OCI-LY7 (cell line): ENCODE results near the gene KCNQ5. TPM values are rescaled to one million over a fixed set of nuclear protein-coding genes. Genes with fewer than 3 reads are reported as not detected.

Experiments used
- BruUV-seq: library from RNA; stranded (reverse); fragments of 400-500 nt; replicated peaks from 2 replicates; lab custom pipeline; 2021; lab: Mats Ljungman, UMichigan
- CTCF ChIA-PET: fragments of 300-600 bp; sonication (Branson Sonifier 250); formaldehyde crosslinking; loops from one replicate; lab custom pipeline; 2022; ENCODE audit warnings: antibody characterized with exemption; ENCODE audit not compliant: unreplicated experiment; lab: Charles Lee
- POLR2A ChIA-PET: fragments of 300-600 bp; sonication (Branson Sonifier 250); formaldehyde crosslinking; loops from one replicate; lab custom pipeline; 2022; ENCODE audit warnings: antibody characterized with exemption; lab: Charles Lee
- DNase-seq: peaks from one replicate; pipeline ENCODE4 v3.0.0-alpha.2; 2015; ENCODE audit warnings: low spot score
- H2AFZ ChIP-seq: fragments of 200-600 bp; sonication (generic), shearing (Covaris generic); 2 replicates; pipeline ENCODE4 v1.6.1; 2014; ENCODE audit warnings: mild to moderate bottlenecking, antibody characterized with exemption, low read length, moderate library complexity
- H3K27ac ChIP-seq: fragments of 200-600 bp; sonication (generic); 2 replicates; pipeline ENCODE4 v1.5.1; 2014; ENCODE audit warnings: mixed run types, low read depth, mild to moderate bottlenecking, moderate library complexity, low read length, inconsistent platforms; ENCODE audit not compliant: poor library complexity, severe bottlenecking
- H3K36me3 ChIP-seq: fragments of 200-600 bp; sonication (generic); 2 replicates; pipeline ENCODE4 v1.6.1; 2014; ENCODE audit warnings: mild to moderate bottlenecking, antibody characterized with exemption, low read length, moderate library complexity, mixed read lengths; ENCODE audit not compliant: insufficient read depth
- H3K4me1 ChIP-seq: fragments of 200-600 bp; sonication (generic); 2 replicates; pipeline ENCODE4 v1.5.1; 2014; ENCODE audit warnings: mild to moderate bottlenecking, low read length; ENCODE audit not compliant: insufficient read depth, poor library complexity, severe bottlenecking
- H3K4me2 ChIP-seq: fragments of 200-600 bp; sonication (generic); 2 replicates; pipeline ENCODE4 v1.6.1; 2014; ENCODE audit warnings: mild to moderate bottlenecking, low read length
- H3K4me3 ChIP-seq: fragments of 200-600 bp; sonication (generic); 2 replicates; pipeline ENCODE4 v1.5.1; 2014; ENCODE audit warnings: mild to moderate bottlenecking, low read depth, low read length; ENCODE audit not compliant: poor library complexity, severe bottlenecking
- H3K79me2 ChIP-seq: fragments of 200-600 bp; sonication (generic); 2 replicates; pipeline ENCODE4 v1.6.1; 2016; ENCODE audit warnings: low read depth, mild to moderate bottlenecking, low read length, moderate library complexity, mixed read lengths; ENCODE audit not compliant: insufficient read depth
- H3K9me2 ChIP-seq: fragments of 200-600 bp; sonication (generic); 2 replicates; pipeline ENCODE4 v1.6.1; 2016; ENCODE audit warnings: mild to moderate bottlenecking, low read length, mixed read lengths; ENCODE audit not compliant: insufficient read depth
- H3K9me3 ChIP-seq: fragments of 200-600 bp; sonication (generic); 2 replicates; pipeline ENCODE4 v1.6.1; 2014; ENCODE audit warnings: mild to moderate bottlenecking, mixed run types, low read length, mixed read lengths
- H4K20me1 ChIP-seq: fragments of 200-600 bp; sonication (generic); 2 replicates; pipeline ENCODE4 v1.6.1; 2014; ENCODE audit warnings: mild to moderate bottlenecking, antibody characterized with exemption, low read length, moderate library complexity, mixed read lengths; ENCODE audit not compliant: insufficient read depth
- EZH2phosphoT487 ChIP-seq: fragments of 200-600 bp; sonication (generic); IDR thresholded peaks from 2 replicates; pipeline ENCODE4 v1.6.1; 2018; ENCODE audit warnings: low read depth, borderline replicate concordance, mild to moderate bottlenecking, mixed run types, antibody characterized with exemption, low read length, moderate library complexity, mixed read lengths
- intact Hi-C: fragments of 100-400 bp; cut with micrococcal nuclease; formaldehyde crosslinking; loops from one replicate; pipeline ENCODE4 v1.10.0; 2022; ENCODE audit not compliant: unreplicated experiment
- total RNA-seq, 2 experiments: library from RNA; depleted of rRNA in 1 of 2; stranded (reverse); fragments of >200 nt in 1 of 2; shearing (Covaris generic) in 1 of 2; gene quantifications; 2 replicates each; pipeline ENCODE4 v1.2.3, GENCODE V29; 2014 to 2022
- TF ChIP-seq, protein P1 (sequence below): fragments of 200-600 bp; sonication (generic); conservative IDR thresholded peaks from 2 replicates; pipeline ENCODE4 v1.5.1; 2014; ENCODE audit warnings: mild to moderate bottlenecking, antibody characterized with exemption, low read length, moderate library complexity, mixed read lengths

The KCNQ5 gene
- total RNA-seq, 2 experiments from 2014 or later, result 26.1 to 29.7 TPM

- Histone ChIP-seq H4K20me1 (no peaks in the 10 kb centered on the region), H3K4me3 (no peak overlapping the region), H3K4me1 (no peaks in the 10 kb centered on the region), H3K4me2 (no peak overlapping the region), H3K27ac (no peak overlapping the region), H3K79me2 (no peaks in the 10 kb centered on the region), H2AFZ (no peak overlapping the region), H3K9me3 (no peaks in the 10 kb centered on the region), H3K9me2 (no peaks in the 10 kb centered on the region), H3K36me3 (no peaks in the 10 kb centered on the region)
- ChIA-PET CTCF (no interaction called here), POLR2A (no interaction called here)
- no peak for DNase-seq
- intact Hi-C loops, result no loop called here
- BruUV-seq, result no TSS peak
- TF ChIP-seq, protein P1, sequence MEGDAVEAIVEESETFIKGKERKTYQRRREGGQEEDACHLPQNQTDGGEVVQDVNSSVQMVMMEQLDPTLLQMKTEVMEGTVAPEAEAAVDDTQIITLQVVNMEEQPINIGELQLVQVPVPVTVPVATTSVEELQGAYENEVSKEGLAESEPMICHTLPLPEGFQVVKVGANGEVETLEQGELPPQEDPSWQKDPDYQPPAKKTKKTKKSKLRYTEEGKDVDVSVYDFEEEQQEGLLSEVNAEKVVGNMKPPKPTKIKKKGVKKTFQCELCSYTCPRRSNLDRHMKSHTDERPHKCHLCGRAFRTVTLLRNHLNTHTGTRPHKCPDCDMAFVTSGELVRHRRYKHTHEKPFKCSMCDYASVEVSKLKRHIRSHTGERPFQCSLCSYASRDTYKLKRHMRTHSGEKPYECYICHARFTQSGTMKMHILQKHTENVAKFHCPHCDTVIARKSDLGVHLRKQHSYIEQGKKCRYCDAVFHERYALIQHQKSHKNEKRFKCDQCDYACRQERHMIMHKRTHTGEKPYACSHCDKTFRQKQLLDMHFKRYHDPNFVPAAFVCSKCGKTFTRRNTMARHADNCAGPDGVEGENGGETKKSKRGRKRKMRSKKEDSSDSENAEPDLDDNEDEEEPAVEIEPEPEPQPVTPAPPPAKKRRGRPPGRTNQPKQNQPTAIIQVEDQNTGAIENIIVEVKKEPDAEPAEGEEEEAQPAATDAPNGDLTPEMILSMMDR, result no peak
- TF ChIP-seq EZH2phosphoT487, result no peak
These were observed 612.9 kb downstream of the KCNQ5 start for GRCh38 chr6:73234733-73235132.

DNA sequence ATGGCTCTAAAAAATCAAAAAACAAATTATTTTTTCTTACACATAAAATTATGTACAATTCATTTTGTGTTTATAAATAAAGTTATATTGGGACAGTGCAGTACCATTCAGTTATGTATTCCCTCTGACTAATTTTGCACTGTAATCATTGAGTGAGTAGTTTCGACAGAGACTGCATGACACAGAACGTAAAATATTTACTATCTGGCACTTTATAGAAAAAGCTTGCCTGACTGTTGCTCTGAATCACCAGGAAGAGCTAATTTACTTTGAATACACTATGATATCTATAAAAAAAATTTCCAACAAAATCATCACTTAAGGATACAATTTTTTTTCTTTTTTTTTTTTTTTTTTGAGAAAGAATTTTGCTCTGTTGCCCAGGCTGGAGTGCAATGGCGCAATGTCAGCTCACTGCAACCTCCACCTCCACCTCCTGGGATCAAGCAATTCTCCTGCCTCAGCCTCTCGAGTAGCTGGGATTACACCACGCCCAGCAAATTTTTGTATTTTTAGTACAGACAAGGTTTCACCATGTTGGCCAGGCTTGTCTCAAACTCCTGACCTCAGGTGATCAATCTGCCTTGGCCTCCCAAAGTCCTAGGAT lies 614.4 kb downstream of the KCNQ5 start:
- intact Hi-C loops, result no loop called here
- POLR2A ChIA-PET, result interaction anchor here (0.6 to 1.6 kb wide), 6 partner anchors 8 to 1601 kb away, joined by 3 to 7 read pairs (median 4); no protein-coding TSS in a partner anchor
- BruUV-seq, result no TSS peak
- Histone ChIP-seq H2AFZ (no peak overlapping the region), H3K27ac (no peak overlapping the region), H3K4me1 (no peaks in the 10 kb centered on the region), H3K4me3 (no peak overlapping the region), H3K9me3 (no peaks in the 10 kb centered on the region), H3K79me2 (no peaks in the 10 kb centered on the region), H3K9me2 (no peaks in the 10 kb centered on the region), H3K36me3 (no peaks in the 10 kb centered on the region), H3K4me2 (no peak overlapping the region), H4K20me1 (no peaks in the 10 kb centered on the region)
- DNase-seq, result no peak
- no peak for TF ChIP-seq EZH2phosphoT487
- TF ChIP-seq, protein P1, result no peak
- CTCF ChIA-PET, result no interaction called here

DNA sequence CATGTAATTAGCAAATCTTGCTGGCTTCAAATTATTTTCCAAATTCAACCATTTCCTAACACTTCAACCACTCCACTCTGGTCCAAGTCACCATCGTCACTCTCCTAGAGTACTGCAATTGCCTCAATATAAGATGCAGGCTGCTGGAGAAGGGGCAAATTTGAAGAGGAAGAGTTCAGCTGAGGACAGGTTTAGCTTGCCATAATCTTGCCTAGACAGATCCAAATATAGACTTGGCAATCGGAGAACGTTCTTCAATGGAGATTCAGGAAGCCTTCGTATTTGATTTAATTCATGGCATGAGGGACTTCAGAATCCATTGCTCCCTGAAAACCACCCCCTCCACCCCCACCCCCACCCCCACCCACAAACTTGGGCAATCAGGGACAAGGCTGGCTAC lies 618.9 kb downstream of the KCNQ5 start:
- ChIA-PET POLR2A (no interaction called here), CTCF (no interaction called here)
- intact Hi-C loops, result no loop called here
- Histone ChIP-seq H3K79me2 (no peaks in the 10 kb centered on the region), H3K4me2 (no peak overlapping the region), H4K20me1 (no peaks in the 10 kb centered on the region), H3K4me3 (no peak overlapping the region), H3K9me2 (no peaks in the 10 kb centered on the region), H2AFZ (no peak overlapping the region), H3K27ac (no peak overlapping the region), H3K36me3 (no peaks in the 10 kb centered on the region), H3K4me1 (no peaks in the 10 kb centered on the region), H3K9me3 (no peaks in the 10 kb centered on the region)
- TF ChIP-seq, protein P1, result no peak
- no peak for TF ChIP-seq EZH2phosphoT487
- no peak for DNase-seq
- no TSS peak for BruUV-seq
